ENCODE results near the gene SEC11A. TPM values are rescaled to one million over a fixed set of nuclear protein-coding genes. Genes with fewer than 3 reads are reported as not detected.

Gene SEC11A
- total RNA-seq, 1 experiment from 2014 or later, result 265 TPM

DNA sequence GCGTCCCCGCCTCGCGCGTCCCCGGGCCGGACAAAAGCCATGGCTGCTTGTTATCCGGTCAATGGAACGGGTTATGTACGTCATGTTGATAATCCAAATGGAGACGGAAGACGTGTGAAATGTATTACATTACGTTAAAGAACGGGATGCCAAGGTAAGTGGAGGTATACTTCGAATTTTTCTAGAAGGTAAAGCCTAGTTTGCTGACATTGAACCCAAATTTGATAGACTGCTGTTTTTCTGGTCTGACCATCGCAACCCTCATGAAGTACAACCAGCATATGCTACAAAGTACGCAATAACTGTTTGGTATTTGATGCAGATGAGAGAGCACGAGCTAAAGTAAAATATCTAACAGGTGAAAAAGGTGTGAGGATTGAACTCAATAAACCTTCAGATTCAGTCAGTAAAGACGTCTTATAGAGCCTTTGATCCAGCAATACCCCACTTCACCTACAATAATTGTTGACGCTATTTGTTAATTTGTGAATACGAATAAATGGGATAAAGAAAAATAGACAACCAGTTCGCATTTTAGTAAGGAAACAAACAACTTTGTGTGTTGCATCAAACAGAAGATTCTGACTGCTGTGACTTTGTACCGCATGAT is 81.6 kb downstream of the SEC11A start:
- peak overlapping the region; percentile 52 for H3K4me3 ChIP-seq
- DNase-seq (ENCODE audit: low read depth in 1 of 2, low spot score in 2 of 2), result peak in 1 of 2 experiments; percentile 4
- no peaks in the 10 kb centered on the region for H3K27me3 ChIP-seq (replicated peaks)
- H3K9me3 ChIP-seq (replicated peaks), result no peaks in the 10 kb centered on the region
- no peak overlapping the region for H3K27ac ChIP-seq
- peaks cover 32% of the 10 kb centered on the region for H3K4me1 ChIP-seq (replicated peaks)
- H3K36me3 ChIP-seq, result peaks cover 29% of the 10 kb centered on the region

DNA sequence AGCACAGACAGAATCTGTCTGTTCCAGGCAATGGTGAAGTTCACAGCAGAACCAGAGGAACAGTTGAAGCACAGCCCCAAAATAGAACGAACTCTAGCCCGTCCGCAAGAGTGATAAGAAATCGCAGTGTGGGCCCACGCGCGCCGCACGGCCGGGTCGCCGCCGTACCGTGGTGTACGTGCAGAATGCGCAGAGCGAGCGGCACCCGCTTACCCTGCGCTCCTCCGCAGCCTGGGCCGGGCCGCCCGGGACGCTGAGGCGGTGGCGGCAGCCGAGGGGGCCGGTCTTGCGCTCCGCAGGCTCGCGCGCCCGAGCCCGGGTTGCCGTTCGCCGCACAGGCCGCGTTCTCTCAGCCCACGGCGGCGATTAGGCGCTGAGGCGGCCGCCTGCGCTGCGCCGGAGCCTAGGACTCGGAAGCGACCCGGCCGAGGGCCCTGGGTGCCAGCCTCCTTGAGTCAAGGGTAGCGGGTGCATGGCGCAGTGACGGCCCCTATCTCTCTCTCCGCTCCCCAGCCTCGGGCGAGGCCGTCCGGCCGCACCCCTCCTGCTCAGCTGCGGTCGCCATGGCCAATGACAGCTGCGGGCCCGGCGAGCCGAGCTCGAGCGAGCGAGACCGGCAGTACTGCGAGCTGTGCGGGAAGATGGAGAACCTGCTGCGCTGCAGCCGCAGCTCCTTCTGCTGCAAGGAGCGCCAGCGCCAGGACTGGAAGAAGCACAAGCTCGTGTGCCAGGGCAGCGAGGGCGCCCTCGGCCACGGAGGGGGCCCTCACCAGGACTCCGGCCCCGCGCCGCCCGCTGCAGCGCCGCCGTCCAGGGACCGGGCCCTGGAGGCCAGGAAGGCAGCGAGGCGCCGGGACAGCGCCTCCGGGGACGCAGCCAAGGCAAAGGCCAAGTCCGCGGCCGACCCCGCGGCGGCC is 82.4 kb downstream of the SEC11A start:
- H3K4me3 ChIP-seq, result peak overlapping the region; percentile 52
- H3K27me3 ChIP-seq (replicated peaks), result no peaks in the 10 kb centered on the region
- H3K27ac ChIP-seq, result no peak overlapping the region
- H3K36me3 ChIP-seq, result peaks cover 25% of the 10 kb centered on the region
- H3K4me1 ChIP-seq (replicated peaks), result peaks cover 32% of the 10 kb centered on the region
- no peaks in the 10 kb centered on the region for H3K9me3 ChIP-seq (replicated peaks)
- DNase-seq (ENCODE audit: low read depth in 1 of 2, low spot score in 2 of 2), result peak; percentile 65 to 86

DNA sequence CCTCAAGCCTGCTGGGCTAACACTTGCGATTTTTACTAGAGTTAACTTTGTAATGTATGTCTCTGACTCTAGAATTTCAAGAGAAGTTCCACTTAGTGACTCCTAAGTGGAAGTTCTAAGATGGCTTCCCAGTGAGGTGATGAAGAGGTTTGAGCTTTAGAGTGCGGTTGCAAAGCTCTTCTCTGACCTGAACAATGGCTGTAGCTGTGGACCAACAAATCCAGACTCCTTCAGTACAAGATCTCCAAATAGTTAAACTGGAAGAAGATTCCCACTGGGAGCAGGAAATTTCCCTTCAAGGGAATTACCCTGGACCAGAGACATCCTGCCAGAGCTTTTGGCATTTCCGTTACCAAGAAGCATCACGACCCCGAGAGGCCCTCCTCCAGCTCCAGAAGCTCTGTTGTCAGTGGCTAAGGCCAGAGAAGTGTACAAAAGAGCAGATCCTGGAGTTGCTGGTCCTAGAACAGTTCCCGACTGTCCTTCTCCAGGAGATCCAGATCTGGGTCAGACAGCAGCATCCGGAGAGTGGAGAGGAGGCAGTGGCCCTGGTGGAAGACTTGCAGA is 84.2 kb downstream of the SEC11A start:
- Histone ChIP-seq H3K9me3 (replicated peaks) (no peaks in the 10 kb centered on the region), H3K27me3 (replicated peaks) (no peaks in the 10 kb centered on the region), H3K27ac (peak overlapping the region; percentile 56), H3K36me3 (peaks cover 18% of the 10 kb centered on the region), H3K4me1 (replicated peaks) (peaks cover 32% of the 10 kb centered on the region), H3K4me3 (peak overlapping the region; percentile 51)
- DNase-seq (ENCODE audit: low read depth in 1 of 2, low spot score in 2 of 2), result no peak

DNA sequence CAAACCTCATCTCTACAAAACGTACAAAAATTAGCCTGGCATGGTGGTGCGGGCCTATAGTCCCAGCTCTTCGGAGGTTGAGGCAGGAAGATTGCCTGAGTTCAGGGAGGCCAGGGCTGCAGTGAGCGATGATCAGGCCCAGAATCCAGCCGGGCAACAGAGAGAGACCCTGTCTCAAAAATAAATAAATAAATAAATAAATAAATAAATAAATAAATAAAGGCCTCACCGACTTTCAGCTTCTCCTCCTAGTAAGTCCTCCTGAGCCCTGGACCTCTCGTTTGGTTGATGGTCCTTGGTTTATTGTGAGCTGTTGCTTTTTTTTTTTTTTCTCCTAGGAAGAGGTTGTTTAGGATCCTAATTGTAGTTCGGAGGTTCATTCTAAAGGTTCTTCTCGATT is 86.9 kb downstream of the SEC11A start:
- no peak for DNase-seq (ENCODE audit: low read depth in 1 of 2, low spot score in 2 of 2)
- Histone ChIP-seq H3K36me3 (peaks cover 9% of the 10 kb centered on the region), H3K4me3 (no peak overlapping the region), H3K27ac (no peak overlapping the region), H3K27me3 (replicated peaks) (no peaks in the 10 kb centered on the region), H3K9me3 (replicated peaks) (no peaks in the 10 kb centered on the region), H3K4me1 (replicated peaks) (peaks cover 28% of the 10 kb centered on the region)

DNA sequence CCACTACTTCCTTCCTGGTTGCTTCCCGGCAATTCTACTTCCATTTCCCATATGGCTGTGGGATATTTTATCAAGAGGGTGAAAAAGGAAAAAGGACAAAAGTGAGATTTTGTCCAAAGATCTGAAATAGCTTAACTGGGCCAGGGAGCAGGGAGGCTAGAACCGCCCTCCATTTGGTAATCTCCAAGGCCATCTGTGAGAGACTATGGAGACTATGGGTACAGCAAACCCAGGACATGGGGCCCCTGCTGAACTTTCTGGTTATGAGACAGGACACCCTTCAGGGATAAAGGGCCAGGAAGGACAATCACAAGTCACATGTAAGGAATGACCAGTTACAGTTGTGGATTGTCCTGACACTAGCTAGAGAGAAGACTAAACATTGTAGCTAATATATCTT is 90.8 kb downstream of the SEC11A start:
- Histone ChIP-seq H3K9me3 (replicated peaks) (peaks cover 28% of the 10 kb centered on the region), H3K4me3 (no peak overlapping the region), H3K4me1 (replicated peaks) (no peaks in the 10 kb centered on the region), H3K27ac (no peak overlapping the region), H3K27me3 (replicated peaks) (no peaks in the 10 kb centered on the region), H3K36me3 (peaks cover 32% of the 10 kb centered on the region)
- DNase-seq (ENCODE audit: low read depth in 1 of 2, low spot score in 2 of 2), result no peak

DNA sequence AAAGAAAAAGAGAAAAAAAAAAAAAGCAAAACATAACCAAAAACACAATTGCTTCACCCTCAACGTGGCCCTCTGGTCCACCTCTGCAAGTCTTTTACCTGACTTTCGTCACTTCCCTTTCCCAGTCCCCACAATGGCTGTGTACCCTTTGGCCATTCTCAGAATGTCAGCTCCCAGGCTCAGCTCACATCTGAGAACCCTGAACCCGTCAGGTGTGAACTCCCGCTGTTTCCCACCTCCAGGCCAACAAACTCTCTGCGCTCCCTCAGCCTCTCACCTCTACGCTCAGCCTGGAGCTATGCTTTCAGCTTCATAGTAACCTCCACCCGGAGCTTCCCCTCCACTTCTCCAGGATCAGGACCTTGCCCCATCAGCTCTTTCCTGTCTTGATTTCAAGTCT is 91.6 kb downstream of the SEC11A start:
- H3K36me3 ChIP-seq, result peaks cover 33% of the 10 kb centered on the region
- DNase-seq (ENCODE audit: low read depth in 1 of 2, low spot score in 2 of 2), result no peak
- no peak overlapping the region for H3K27ac ChIP-seq
- no peak overlapping the region for H3K4me3 ChIP-seq
- H3K9me3 ChIP-seq (replicated peaks), result peaks cover 30% of the 10 kb centered on the region
- no peaks in the 10 kb centered on the region for H3K4me1 ChIP-seq (replicated peaks)
- H3K27me3 ChIP-seq (replicated peaks), result no peaks in the 10 kb centered on the region

DNA sequence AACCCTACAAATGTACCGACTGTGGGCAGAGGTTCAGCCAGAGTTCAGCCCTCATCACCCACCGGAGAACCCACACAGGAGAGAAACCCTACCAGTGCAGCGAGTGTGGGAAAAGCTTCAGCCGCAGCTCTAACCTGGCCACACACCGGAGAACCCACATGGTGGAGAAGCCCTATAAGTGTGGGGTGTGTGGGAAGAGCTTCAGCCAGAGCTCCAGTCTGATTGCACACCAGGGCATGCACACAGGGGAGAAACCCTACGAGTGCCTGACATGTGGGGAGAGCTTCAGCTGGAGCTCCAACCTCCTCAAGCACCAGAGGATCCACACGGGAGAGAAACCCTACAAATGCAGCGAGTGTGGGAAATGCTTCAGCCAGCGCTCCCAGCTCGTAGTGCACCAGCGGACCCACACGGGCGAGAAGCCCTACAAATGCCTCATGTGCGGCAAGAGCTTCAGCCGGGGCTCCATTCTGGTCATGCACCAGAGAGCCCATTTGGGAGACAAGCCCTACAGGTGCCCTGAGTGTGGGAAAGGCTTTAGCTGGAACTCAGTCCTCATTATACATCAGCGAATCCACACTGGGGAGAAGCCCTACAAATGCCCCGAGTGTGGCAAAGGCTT is 94.5 kb downstream of the SEC11A start:
- Histone ChIP-seq H3K4me1 (replicated peaks) (no peaks in the 10 kb centered on the region), H3K9me3 (replicated peaks) (peaks cover 30% of the 10 kb centered on the region), H3K27ac (no peak overlapping the region), H3K4me3 (no peak overlapping the region), H3K27me3 (replicated peaks) (no peaks in the 10 kb centered on the region), H3K36me3 (peaks cover 33% of the 10 kb centered on the region)
- no peak for DNase-seq (ENCODE audit: low read depth in 1 of 2, low spot score in 2 of 2)

DNA sequence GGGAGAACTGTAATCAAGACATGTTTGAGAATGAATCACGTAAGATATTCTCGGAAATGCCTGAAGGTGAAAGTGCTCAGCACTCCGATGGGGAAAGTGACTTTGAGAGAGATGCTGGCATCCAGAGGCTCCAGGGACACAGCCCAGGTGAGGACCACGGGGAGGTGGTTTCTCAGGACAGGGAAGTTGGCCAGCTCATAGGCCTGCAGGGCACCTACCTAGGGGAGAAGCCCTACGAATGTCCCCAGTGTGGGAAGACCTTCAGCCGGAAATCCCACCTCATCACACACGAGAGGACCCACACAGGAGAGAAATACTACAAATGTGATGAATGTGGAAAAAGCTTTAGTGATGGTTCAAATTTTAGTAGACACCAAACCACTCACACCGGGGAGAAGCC is 95.3 kb downstream of the SEC11A start:
- peaks cover 30% of the 10 kb centered on the region for H3K9me3 ChIP-seq (replicated peaks)
- no peaks in the 10 kb centered on the region for H3K27me3 ChIP-seq (replicated peaks)

More for the DNA sequence above, 95.3 kb downstream of the SEC11A start:
- Histone ChIP-seq H3K27ac (no peak overlapping the region), H3K36me3 (peaks cover 33% of the 10 kb centered on the region), H3K4me3 (no peak overlapping the region), H3K4me1 (replicated peaks) (no peaks in the 10 kb centered on the region)
- no peak for DNase-seq (ENCODE audit: low read depth in 1 of 2, low spot score in 2 of 2)

Other genes starting within 250 kb of the SEC11A start
- 8.1 and 10.1 TPM in 2 replicates for gene ZSCAN2, start 115.1 kb downstream of the SEC11A start, total RNA-seq (2014; rRNA removed; shearing (Covaris generic))
- 16.2 and 22.8 TPM in 2 replicates for gene WDR73, start 61.9 kb downstream of the SEC11A start, total RNA-seq (2014; rRNA removed; shearing (Covaris generic))
- gene NMB, start 57.9 kb downstream of the SEC11A start, total RNA-seq (2014; rRNA removed; shearing (Covaris generic)), result 1.7 TPM in 1 of 2 replicates, not detected in the other
- 7.9 and 10.4 TPM in 2 replicates for gene ZNF592, start 32.5 kb upstream of the SEC11A start, total RNA-seq (2014; rRNA removed; shearing (Covaris generic))
- 0.03 TPM in 1 of 2 replicates, not detected in the other for gene ALPK3, start 101.2 kb upstream of the SEC11A start, total RNA-seq (2014; rRNA removed; shearing (Covaris generic))
- not detected in 2 replicates for gene SLC28A1, start 168.5 kb upstream of the SEC11A start, total RNA-seq (2014; rRNA removed; shearing (Covaris generic))

Data from SJSA1 (cell line).